Measurements from ENCODE around the gene HMCN1.
"Not testable (repeated sequence)": the region's sequence is repeated elsewhere in the genome, so short reads cannot be mapped to it uniquely, and the experiment has no call there.

HMCN1 gene

GRCh38 chr1:186208405-186209129 lies 474.4 kb downstream of the HMCN1 start:
- DNase-seq: no peak

- no peak for DNase-seq
Observed at GRCh38 chr1:186210258-186210657, 476.1 kb downstream of the HMCN1 start.

- DNase-seq: not testable (repeated sequence)
Observed at GRCh38 chr1:186211583-186211982, 477.4 kb downstream of the HMCN1 start.

- peak; percentile 25 for DNase-seq
Observed at GRCh38 chr1:186212568-186213224, 478.5 kb downstream of the HMCN1 start.

- DNase-seq: no peak
Observed at GRCh38 chr1:186213225-186213607, 479.0 kb downstream of the HMCN1 start.

GRCh38 chr1:186214791-186215190 lies 480.6 kb downstream of the HMCN1 start:
- no peak for DNase-seq

GRCh38 chr1:186215636-186216035 lies 481.4 kb downstream of the HMCN1 start:
- no peak for DNase-seq

- no peak for DNase-seq
Observed at GRCh38 chr1:186218654-186219352, 484.6 kb downstream of the HMCN1 start.

- no peak for DNase-seq
Observed at GRCh38 chr1:186220067-186220466, 485.9 kb downstream of the HMCN1 start.

- DNase-seq: no peak
Observed at GRCh38 chr1:186220911-186221310, 486.7 kb downstream of the HMCN1 start.

- no peak for DNase-seq
Observed at GRCh38 chr1:186225096-186225495, 490.9 kb downstream of the HMCN1 start.

GRCh38 chr1:186228749-186229148 lies 494.6 kb downstream of the HMCN1 start:
- DNase-seq: no peak

GRCh38 chr1:186231861-186232436 lies 497.8 kb downstream of the HMCN1 start:
- DNase-seq: no peak

GRCh38 chr1:186234976-186235686 lies 500.9 kb downstream of the HMCN1 start:
- no peak for DNase-seq

- no peak for DNase-seq
Observed at GRCh38 chr1:186235696-186236095, 501.5 kb downstream of the HMCN1 start.

GRCh38 chr1:186236921-186237320 lies 502.7 kb downstream of the HMCN1 start:
- DNase-seq: no peak

GRCh38 chr1:186239171-186239570 lies 505.0 kb downstream of the HMCN1 start:
- no peak for DNase-seq

- no peak for DNase-seq
Observed at GRCh38 chr1:186240436-186240835, 506.2 kb downstream of the HMCN1 start.
